ENCODE results near the gene GAGE12E. TPM values are rescaled to one million over a fixed set of nuclear protein-coding genes. Genes with fewer than 3 reads are reported as not detected.
"Not testable (repeated sequence)": the region's sequence is repeated elsewhere in the genome, so short reads cannot be mapped to it uniquely, and the experiment has no call there.

GAGE12E gene
- not detected for total RNA-seq

GRCh38 chrX:49550989-49551388, at the start of gene GAGE12E:
Gene GAGE12E, plus strand, starts transcription at chrX:49551289. Its CDS starts 1,155 bp downstream, at chrX:49552444.
- not testable (repeated sequence) for DNase-seq (ENCODE audit: low spot score in 2 of 2); H3K27me3 ChIP-seq; H3K4me1 ChIP-seq; H3K9me3 ChIP-seq; H3K36me3 ChIP-seq; H3K27ac ChIP-seq; H3K4me3 ChIP-seq
- WGBS: no CpG with 5 or more reads among the region's 16 CpGs

- not testable (repeated sequence) for H3K27ac ChIP-seq; DNase-seq (ENCODE audit: low spot score in 2 of 2); H3K27me3 ChIP-seq; H3K4me1 ChIP-seq; H3K9me3 ChIP-seq; H3K36me3 ChIP-seq; H3K4me3 ChIP-seq
- no CpG with 5 or more reads among the region's 16 CpGs for WGBS
Measured at GRCh38 chrX:49531877-49532276, 19.2 kb upstream of the GAGE12E start, which contains the start of gene GAGE12C. Gene GAGE12C, plus strand, starts transcription at chrX:49532177. Its CDS starts 1,155 bp downstream, at chrX:49533332.

- no CpG with 5 or more reads among the region's 16 CpGs for WGBS
- H3K4me1 ChIP-seq; H3K27me3 ChIP-seq; H3K9me3 ChIP-seq; H3K27ac ChIP-seq; DNase-seq (ENCODE audit: low spot score in 2 of 2); H3K36me3 ChIP-seq; H3K4me3 ChIP-seq: not testable (repeated sequence)
Measured at GRCh38 chrX:49541433-49541832, 9.7 kb upstream of the GAGE12E start, which contains the start of gene GAGE12D. Gene GAGE12D, plus strand, starts transcription at chrX:49541733. Its CDS starts 1,155 bp downstream, at chrX:49542888.

GRCh38 chrX:49560542-49560941, 9.5 kb downstream of the GAGE12E start, which contains the start of gene GAGE12F:
Gene GAGE12F, plus strand, starts transcription at chrX:49560842. Its CDS starts 1,155 bp downstream, at chrX:49561997.
- not testable (repeated sequence) for H3K4me3 ChIP-seq; H3K27ac ChIP-seq; H3K9me3 ChIP-seq; H3K4me1 ChIP-seq; DNase-seq (ENCODE audit: low spot score in 2 of 2); H3K27me3 ChIP-seq; H3K36me3 ChIP-seq
- WGBS: no CpG with 5 or more reads among the region's 16 CpGs

DNA sequence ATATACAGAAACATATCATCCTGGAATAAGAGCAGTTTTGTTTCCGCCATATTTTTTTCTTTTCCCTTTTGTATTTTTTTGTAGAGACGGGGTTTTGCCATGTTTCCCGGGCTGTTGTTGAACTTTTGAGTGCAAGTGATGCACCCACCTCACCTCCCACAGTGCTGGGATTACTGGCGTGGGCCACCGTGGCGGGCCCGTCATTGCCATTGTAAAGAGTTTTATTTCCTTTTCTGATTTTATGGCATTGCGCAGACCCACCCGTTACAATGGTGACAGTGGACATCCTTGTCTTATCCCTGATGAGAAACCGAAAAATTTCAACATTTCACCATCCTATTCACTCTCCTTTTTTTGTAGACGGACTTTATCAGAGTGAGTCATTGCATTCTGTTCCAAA, 17.6 kb downstream of the GAGE12E start:
- not testable (repeated sequence) for H3K36me3 ChIP-seq, H3K4me1 ChIP-seq, H3K27me3 ChIP-seq, H3K27ac ChIP-seq, H3K9me3 ChIP-seq, H3K4me3 ChIP-seq
- no CpG with 5 or more reads among the region's 11 CpGs for whole genome bisulfite sequencing
- peak in 1 of 2 donors; percentile 31 for DNase-seq (ENCODE audit: low spot score in 2 of 2)

DNA sequence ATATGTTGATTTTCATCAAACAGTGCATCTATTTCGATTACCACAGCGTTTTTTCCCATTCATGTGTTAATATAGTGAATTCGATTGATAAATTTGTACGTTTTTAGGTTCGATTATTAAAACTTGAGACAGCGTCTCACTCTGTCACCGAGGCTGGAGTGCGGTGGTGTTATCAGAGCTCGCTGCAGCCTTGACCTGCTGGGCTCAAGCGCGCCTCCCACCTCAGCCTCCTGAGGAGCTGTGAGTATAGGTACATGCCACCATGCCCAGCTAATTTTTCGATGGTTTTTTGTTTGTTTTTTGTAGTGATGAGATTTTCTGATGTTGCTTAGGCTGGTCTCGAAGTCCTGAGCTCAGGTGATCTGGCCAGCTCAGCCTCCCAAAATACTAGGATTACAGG, 18.1 kb downstream of the GAGE12E start:
- H3K27ac ChIP-seq, H3K27me3 ChIP-seq, H3K36me3 ChIP-seq, H3K4me3 ChIP-seq, H3K9me3 ChIP-seq, H3K4me1 ChIP-seq: not testable (repeated sequence)
- DNase-seq (ENCODE audit: low spot score in 2 of 2): peak in 1 of 2 donors; percentile 20
- 96% methylated on average over 10 of the region's 13 CpGs for WGBS

DNA sequence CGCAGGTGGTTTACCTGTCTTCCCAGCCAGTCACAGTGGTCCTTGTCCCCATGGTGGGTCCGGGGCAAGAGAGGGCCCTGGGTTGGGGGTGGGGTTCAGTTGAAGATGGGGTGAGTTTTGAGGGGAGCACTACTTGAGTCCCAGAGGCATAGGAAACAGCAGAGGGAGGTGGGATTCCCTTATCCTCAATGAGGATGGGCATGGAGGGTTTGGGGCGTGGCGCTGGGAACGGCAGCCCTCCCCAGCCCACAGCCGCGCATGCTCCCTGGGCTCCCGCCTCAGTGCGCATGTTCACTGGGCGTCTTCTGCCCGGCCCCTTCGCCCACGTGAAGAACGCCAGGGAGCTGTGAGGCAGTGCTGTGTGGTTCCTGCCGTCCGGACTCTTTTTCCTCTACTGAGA, 19.0 kb downstream of the GAGE12E start, which contains the start of gene GAGE12G:
Gene GAGE12G (plus strand): TSS at position 301 of the 400 bp plus-strand sequence. CDS start 1,155 bp downstream, outside the sequence.
- H3K4me1 ChIP-seq; H3K27ac ChIP-seq; H3K9me3 ChIP-seq; H3K36me3 ChIP-seq; H3K27me3 ChIP-seq; DNase-seq (ENCODE audit: low spot score in 2 of 2); H3K4me3 ChIP-seq: not testable (repeated sequence)
- WGBS: no CpG with 5 or more reads among the region's 16 CpGs

DNA sequence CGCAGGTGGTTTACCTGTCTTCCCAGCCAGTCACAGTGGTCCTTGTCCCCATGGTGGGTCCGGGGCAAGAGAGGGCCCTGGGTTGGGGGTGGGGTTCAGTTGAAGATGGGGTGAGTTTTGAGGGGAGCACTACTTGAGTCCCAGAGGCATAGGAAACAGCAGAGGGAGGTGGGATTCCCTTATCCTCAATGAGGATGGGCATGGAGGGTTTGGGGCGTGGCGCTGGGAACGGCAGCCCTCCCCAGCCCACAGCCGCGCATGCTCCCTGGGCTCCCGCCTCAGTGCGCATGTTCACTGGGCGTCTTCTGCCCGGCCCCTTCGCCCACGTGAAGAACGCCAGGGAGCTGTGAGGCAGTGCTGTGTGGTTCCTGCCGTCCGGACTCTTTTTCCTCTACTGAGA, 28.6 kb downstream of the GAGE12E start, which contains the start of gene GAGE12H:
Gene GAGE12H (plus strand): TSS at position 301 of the 400 bp plus-strand sequence. CDS start 1,155 bp downstream, outside the sequence.
- WGBS: no CpG with 5 or more reads among the region's 16 CpGs
- H3K4me3 ChIP-seq; H3K4me1 ChIP-seq; DNase-seq (ENCODE audit: low spot score in 2 of 2); H3K9me3 ChIP-seq; H3K36me3 ChIP-seq; H3K27me3 ChIP-seq; H3K27ac ChIP-seq: not testable (repeated sequence)

DNA sequence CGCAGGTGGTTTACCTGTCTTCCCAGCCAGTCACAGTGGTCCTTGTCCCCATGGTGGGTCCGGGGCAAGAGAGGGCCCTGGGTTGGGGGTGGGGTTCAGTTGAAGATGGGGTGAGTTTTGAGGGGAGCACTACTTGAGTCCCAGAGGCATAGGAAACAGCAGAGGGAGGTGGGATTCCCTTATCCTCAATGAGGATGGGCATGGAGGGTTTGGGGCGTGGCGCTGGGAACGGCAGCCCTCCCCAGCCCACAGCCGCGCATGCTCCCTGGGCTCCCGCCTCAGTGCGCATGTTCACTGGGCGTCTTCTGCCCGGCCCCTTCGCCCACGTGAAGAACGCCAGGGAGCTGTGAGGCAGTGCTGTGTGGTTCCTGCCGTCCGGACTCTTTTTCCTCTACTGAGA, 38.1 kb downstream of the GAGE12E start, which contains the start of gene GAGE2A:
Gene GAGE2A (plus strand): TSS at position 301 of the 400 bp plus-strand sequence. CDS start 1,155 bp downstream, outside the sequence.
- no CpG with 5 or more reads among the region's 16 CpGs for WGBS
- DNase-seq (ENCODE audit: low spot score in 2 of 2); H3K27me3 ChIP-seq: not testable (repeated sequence)

GRCh38 chrX:49589769-49590478, 38.8 kb downstream of the GAGE12E start:
- not testable (repeated sequence) for H3K27ac ChIP-seq, H3K4me1 ChIP-seq, H3K9me3 ChIP-seq, H3K27me3 ChIP-seq, H3K36me3 ChIP-seq, H3K4me3 ChIP-seq
- WGBS: 95% methylated on average over 34 of the region's 37 CpGs
- DNase-seq (ENCODE audit: low spot score in 2 of 2): peak in 1 of 2 donors; percentile 81

More for the DNA sequence above, 38.1 kb downstream of the GAGE12E start, which contains the start of gene GAGE2A:
- H3K36me3 ChIP-seq, H3K9me3 ChIP-seq, H3K4me1 ChIP-seq, H3K27ac ChIP-seq, H3K4me3 ChIP-seq: not testable (repeated sequence)

GRCh38 chrX:49590488-49590887, 39.4 kb downstream of the GAGE12E start:
- H3K9me3 ChIP-seq; H3K27me3 ChIP-seq; DNase-seq (ENCODE audit: low spot score in 2 of 2); H3K36me3 ChIP-seq; H3K4me3 ChIP-seq; H3K4me1 ChIP-seq; H3K27ac ChIP-seq: not testable (repeated sequence)
- 89% methylated on average over 15 of the region's 17 CpGs for WGBS

DNA sequence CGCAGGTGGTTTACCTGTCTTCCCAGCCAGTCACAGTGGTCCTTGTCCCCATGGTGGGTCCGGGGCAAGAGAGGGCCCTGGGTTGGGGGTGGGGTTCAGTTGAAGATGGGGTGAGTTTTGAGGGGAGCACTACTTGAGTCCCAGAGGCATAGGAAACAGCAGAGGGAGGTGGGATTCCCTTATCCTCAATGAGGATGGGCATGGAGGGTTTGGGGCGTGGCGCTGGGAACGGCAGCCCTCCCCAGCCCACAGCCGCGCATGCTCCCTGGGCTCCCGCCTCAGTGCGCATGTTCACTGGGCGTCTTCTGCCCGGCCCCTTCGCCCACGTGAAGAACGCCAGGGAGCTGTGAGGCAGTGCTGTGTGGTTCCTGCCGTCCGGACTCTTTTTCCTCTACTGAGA, 47.6 kb downstream of the GAGE12E start, which contains the start of gene GAGE1:
Gene GAGE1 (plus strand): TSS at position 301 of the 400 bp plus-strand sequence. CDS start 1,155 bp downstream, outside the sequence.
- not testable (repeated sequence) for H3K27me3 ChIP-seq; H3K4me1 ChIP-seq; H3K4me3 ChIP-seq; DNase-seq (ENCODE audit: low spot score in 2 of 2); H3K27ac ChIP-seq; H3K9me3 ChIP-seq; H3K36me3 ChIP-seq
- WGBS: no CpG with 5 or more reads among the region's 16 CpGs

All from suprapubic skin (tissue), 4 donors.